GM19395 (cell line): ENCODE results near the gene UBR4.
A peak's percentile ranks its signal among the peaks of the same experiment; 100 is the strongest.
"Not testable (repeated sequence)": the region's sequence is repeated elsewhere in the genome, so short reads cannot be mapped to it uniquely, and the experiment has no call there.

ENCODE experiments used
- ATAC-seq: cut with Tn5 transposase; IDR thresholded peaks from one replicate; pipeline ENCODE4 v1.9.1; 2021; ENCODE audit warnings: mild to moderate bottlenecking, moderate library complexity; ENCODE audit not compliant: unreplicated experiment

UBR4 gene

GRCh38 chr1:19209990-19210771 is at the start of gene UBR4:
UBR4 (minus strand) TSS chr1:19210266; CDS start chr1:19210248, 18 bp downstream.
- peak; percentile 80 for ATAC-seq

GRCh38 chr1:19258353-19258752 is 48.3 kb upstream of the UBR4 start:
- no peak for ATAC-seq

GRCh38 chr1:19257178-19257914 is 47.3 kb upstream of the UBR4 start:
- ATAC-seq, result no peak

GRCh38 chr1:19256301-19256700 is 46.2 kb upstream of the UBR4 start:
- ATAC-seq, result not testable (repeated sequence)

GRCh38 chr1:19255288-19255687 is 45.2 kb upstream of the UBR4 start:
- ATAC-seq, result no peak

GRCh38 chr1:19254416-19254815 is 44.4 kb upstream of the UBR4 start:
- ATAC-seq, result no peak

DNA sequence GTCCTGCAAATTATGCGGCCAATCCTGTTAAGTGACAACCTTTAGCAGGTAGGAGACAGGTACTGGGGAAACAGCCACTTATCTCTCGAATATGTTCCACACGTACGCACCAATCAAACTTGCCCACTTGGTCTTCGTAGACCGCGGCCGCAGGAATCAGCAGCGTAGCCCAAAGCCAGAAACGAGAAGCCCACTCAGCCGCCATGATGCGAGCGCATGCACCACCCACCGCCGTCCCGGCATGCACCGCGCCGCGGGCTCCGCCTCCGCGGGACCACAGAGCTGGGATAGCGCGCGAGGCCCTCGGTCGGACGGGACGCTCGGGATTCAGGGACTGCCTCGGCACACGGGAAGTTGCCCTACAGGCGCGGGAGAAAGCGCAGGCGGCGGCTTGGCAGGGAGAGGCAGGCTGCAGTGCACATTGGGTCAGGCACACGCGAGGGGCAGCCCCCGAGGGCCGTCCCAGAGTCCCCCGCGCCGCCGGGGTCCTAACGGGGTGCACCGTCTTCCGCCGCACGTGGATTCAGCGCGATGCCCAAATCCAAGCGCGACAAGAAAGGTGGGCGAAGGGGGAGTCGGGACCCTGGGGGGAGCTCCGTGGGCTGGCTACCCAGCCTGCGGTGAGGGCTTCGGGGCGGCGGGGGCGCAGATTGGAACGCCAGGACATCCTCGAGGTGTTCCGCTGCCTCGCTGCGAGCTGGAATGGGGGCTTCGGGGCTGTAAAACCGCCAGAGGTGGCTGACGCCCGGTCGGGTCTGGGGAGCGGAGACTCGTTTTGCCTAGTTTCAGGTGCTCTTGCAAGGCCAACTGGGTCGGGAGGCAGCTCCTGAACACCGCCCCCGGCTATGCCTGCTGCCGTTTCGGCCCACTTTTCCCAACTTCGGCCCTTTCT is 41.5 kb upstream of the UBR4 start, which contains the start of the genes EMC1 and MRTO4:
TSS of gene EMC1 (minus strand) at position 220 of the 892 bp plus-strand sequence. CDS start at position 205, 15 bp downstream.
TSS of gene MRTO4 (plus strand) at position 501 of the 892 bp plus-strand sequence. CDS start at position 532, 31 bp downstream.
- ATAC-seq, result peak; percentile 89

- ATAC-seq, result no peak
Observed at GRCh38 chr1:19250629-19251304, 40.7 kb upstream of the UBR4 start.

- ATAC-seq, result no peak
Observed at GRCh38 chr1:19240673-19241538, 30.8 kb upstream of the UBR4 start.

GRCh38 chr1:19239876-19240275 is 29.8 kb upstream of the UBR4 start:
- no peak for ATAC-seq

GRCh38 chr1:19234224-19234623 is 24.2 kb upstream of the UBR4 start:
- no peak for ATAC-seq

- no peak for ATAC-seq
Observed at GRCh38 chr1:19232524-19232846, 22.4 kb upstream of the UBR4 start.

DNA sequence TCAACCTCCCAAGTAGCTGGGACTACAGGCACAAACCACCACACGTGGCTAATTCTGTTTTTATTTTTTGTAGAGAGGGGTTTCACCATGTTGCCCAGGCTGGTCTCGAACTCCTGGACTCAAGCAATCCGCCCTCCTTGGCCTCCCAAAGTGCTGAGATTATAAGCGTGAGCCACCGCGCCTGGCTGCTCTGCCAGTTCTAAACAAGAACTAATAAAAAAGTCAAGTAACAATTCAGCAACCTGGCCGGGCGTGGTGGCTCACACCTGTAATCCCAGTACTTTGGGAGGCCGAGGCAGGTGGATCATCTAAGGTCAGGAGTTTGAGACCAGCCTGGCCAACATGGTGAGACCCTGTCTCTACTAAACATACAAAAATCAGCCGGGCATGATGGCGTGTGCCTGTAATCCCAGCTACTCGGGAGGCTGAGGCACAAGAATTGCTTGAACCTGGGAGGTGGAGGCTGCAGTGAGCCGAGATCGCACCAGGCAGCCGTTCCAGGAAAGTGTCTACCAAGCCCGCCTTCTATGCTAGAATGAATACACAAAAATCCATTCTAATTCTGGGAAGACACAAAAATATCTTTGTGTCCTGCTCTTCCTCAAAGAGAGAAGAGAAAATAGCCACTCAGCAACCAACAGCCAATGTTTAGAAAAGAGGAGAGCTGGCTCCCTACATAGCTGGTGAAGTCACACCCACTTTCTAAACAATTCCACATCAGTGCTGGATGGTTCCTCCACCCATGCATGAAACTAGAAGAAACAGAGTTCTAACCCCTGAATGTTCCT is 21.9 kb upstream of the UBR4 start:
- not testable (repeated sequence) for ATAC-seq

DNA sequence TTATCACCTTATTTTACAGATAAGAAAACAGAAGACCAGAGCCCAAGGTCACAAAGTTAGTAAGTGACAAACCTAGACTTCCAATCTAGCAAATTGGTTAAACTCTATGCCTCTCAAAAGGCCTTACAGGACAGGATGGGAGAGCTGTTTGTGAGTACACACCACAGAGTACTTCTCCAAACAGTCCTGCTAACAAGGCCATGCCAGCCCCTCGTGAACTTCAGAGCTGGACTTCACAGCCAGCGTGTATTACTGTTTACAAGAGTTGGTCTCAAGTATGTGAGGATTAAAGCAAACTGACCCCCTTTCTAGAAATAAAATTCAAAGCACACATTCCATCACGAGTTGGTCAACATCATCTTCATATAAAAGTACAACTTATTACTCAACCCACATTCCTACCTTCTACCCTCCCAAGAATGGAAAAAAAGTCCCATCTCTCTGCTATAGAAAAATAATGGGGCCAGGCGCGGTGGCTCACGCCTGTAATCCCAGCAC is 19.8 kb upstream of the UBR4 start:
- ATAC-seq, result no peak

- ATAC-seq, result no peak
Observed at GRCh38 chr1:19229229-19229628, 19.2 kb upstream of the UBR4 start.

DNA sequence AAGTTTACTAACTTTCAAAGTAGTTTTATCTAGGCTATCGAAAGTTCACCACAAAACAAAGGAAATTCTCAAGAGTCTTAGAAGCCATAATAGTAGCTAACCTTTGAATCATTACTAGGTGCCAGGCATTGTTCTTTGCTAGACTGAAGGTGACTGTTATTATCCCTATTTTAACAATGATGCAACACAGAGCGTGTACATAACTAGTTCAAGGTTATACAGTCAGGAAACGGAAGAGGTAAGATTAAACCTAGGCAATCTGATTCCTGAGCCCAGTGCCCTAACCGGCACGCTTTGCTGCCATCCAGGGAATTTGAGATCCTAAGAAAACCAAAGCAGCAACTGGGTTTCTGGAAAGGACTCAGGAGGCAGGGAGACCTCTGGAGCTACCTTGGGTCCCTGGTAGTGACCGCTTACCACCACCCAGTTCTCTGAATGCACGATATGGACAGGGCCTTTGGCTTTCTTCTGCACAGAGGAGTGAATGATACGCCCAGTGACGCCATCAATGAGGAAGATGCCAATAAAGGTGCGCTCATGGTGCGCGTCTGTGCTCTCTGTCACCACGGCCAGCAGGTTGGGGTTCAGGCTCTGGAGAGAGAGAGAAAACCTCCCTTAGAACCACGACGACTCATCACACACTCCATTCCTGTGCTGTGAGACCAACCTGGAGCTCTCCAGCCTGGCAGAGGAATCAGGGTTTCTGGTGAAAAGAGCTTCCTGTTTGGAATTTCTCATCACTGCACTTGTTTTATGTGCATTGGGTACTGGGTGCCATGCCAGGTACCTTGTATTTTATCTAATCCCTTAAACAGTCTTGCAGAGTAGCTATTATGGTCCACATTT is 13.1 kb upstream of the UBR4 start:
- ATAC-seq, result no peak

- ATAC-seq, result no peak
Observed at GRCh38 chr1:19222573-19222972, 12.5 kb upstream of the UBR4 start.

GRCh38 chr1:19220991-19221390 is 10.9 kb upstream of the UBR4 start:
- ATAC-seq, result no peak
